Panc1 (cell line): ENCODE measurements around the gene LMOD1. TPM values are rescaled to one million over a fixed set of nuclear protein-coding genes. Genes with fewer than 3 reads are reported as not detected.
"Not testable (repeated sequence)": the region's sequence is repeated elsewhere in the genome, so short reads cannot be mapped to it uniquely, and the experiment has no call there.

ENCODE experiments used
- ATAC-seq: fragments of 200-7000 bp; cut with Tn5 transposase; 2 replicates; pipeline ENCODE4 v1.9.1; 2020; ENCODE audit warnings: mild to moderate bottlenecking, moderate library complexity
- BruUV-seq: library from RNA; stranded (reverse); fragments of 400-500 nt; replicated peaks from 2 replicates; lab custom pipeline; 2021; lab: Mats Ljungman, UMichigan
- CTCF ChIA-PET: fragments of 300-600 bp; sonication (Branson Sonifier 250); formaldehyde crosslinking; loops from one replicate; lab custom pipeline; 2022; ENCODE audit warnings: antibody characterized with exemption; lab: Charles Lee
- POLR2A ChIA-PET: fragments of 300-600 bp; sonication (Branson Sonifier 250); formaldehyde crosslinking; loops from one replicate; lab custom pipeline; 2022; ENCODE audit warnings: antibody characterized with exemption; lab: Charles Lee
- DNase-seq: peaks from one replicate; pipeline ENCODE4 v3.0.0-alpha.2; 2010; ENCODE audit warnings: low read depth, low spot score
- H3K27ac ChIP-seq: 2 replicates; pipeline ENCODE4 v1.5.1; 2011; ENCODE audit warnings: mild to moderate bottlenecking, low read length, inconsistent platforms
- H3K27me3 ChIP-seq: fragments of 200-500 bp; sonication (Bioruptor generic); 2 replicates; pipeline ENCODE4 v1.6.0; 2014; ENCODE audit warnings: low read length, inconsistent platforms; ENCODE audit not compliant: control insufficient read depth, insufficient read depth
- H3K36me3 ChIP-seq: fragments of 200-500 bp; sonication (Bioruptor generic); 2 replicates; pipeline ENCODE4 v1.5.1; 2014; ENCODE audit warnings: inconsistent platforms, mild to moderate bottlenecking, low read length, moderate library complexity; ENCODE audit not compliant: control insufficient read depth, insufficient read depth
- H3K4me1 ChIP-seq: 2 replicates; pipeline ENCODE4 v1.5.1; 2011; ENCODE audit warnings: inconsistent platforms, mild to moderate bottlenecking, low read length, moderate library complexity; ENCODE audit not compliant: control insufficient read depth, insufficient read depth
- H3K4me3 ChIP-seq, 2 experiments: 2 replicates each; pipeline ENCODE4 v1.5.1; 2011 to 2012; ENCODE audit warnings: low read depth in 2 of 2, low read length in 2 of 2, mild to moderate bottlenecking in 2 of 2, inconsistent platforms in 1 of 2, moderate library complexity in 1 of 2
- H3K9me3 ChIP-seq: fragments of 200-500 bp; sonication (Bioruptor generic); 2 replicates; pipeline ENCODE4 v1.5.1; 2014; ENCODE audit warnings: low read depth, mild to moderate bottlenecking, inconsistent platforms, low read length, moderate library complexity; ENCODE audit not compliant: control insufficient read depth, insufficient read depth
- POLR2AphosphoS5 ChIP-seq: IDR thresholded peaks from 2 replicates; pipeline ENCODE4 v1.6.1; 2012; ENCODE audit warnings: mild to moderate bottlenecking, low read depth, low read length, moderate library complexity
- REST ChIP-seq, 2 experiments: IDR thresholded peaks; 2 replicates each; pipeline ENCODE4 v1.6.1; 2011 to 2012; ENCODE audit warnings: low read depth in 2 of 2, control low read depth in 1 of 2, low read length in 1 of 2, mild to moderate bottlenecking in 1 of 2, moderate library complexity in 1 of 2; ENCODE audit not compliant: insufficient read depth in 1 of 2
- SIN3A ChIP-seq: IDR thresholded peaks from 2 replicates; pipeline ENCODE4 v1.6.1; 2012; ENCODE audit warnings: low read depth, mild to moderate bottlenecking, low read length, moderate library complexity, borderline replicate concordance; ENCODE audit not compliant: insufficient read depth
- TCF7L2 ChIP-seq: IDR thresholded peaks from 2 replicates; pipeline ENCODE4 v1.6.1; 2011; ENCODE audit warnings: mild to moderate bottlenecking, low read depth, low read length, inconsistent platforms
- in situ Hi-C: cut with HindIII; loops from 2 replicates; pipeline ENCODE4 v1.10.0; 2016; ENCODE audit warnings: low sequenced_read_pairs, low pct_unique_long_range_greater_than_20kb
- intact Hi-C: fragments of 100-400 bp; cut with micrococcal nuclease; formaldehyde crosslinking; loops from one replicate; pipeline ENCODE4 v1.10.0; 2022; ENCODE audit not compliant: unreplicated experiment
- total RNA-seq: library from RNA; stranded (reverse); gene quantifications from one replicate; pipeline ENCODE4 v1.2.1, GENCODE V29; 2021; ENCODE audit not compliant: unreplicated experiment
- TF ChIP-seq, protein P1 (sequence below): fragments of 450-650 bp; IDR thresholded peaks from 2 replicates; pipeline ENCODE4 v1.5.1; 2017; ENCODE audit warnings: mild to moderate bottlenecking

Gene LMOD1
- total RNA-seq, 1 experiment from 2014 or later: 0.13 TPM

GRCh38 chr1:201966171-201966570 lies 19.8 kb upstream of the LMOD1 start:
- ATAC-seq (no peak), DNase-seq (no peak)
- no TSS peak for BruUV-seq
- intact Hi-C loops: no loop called here
- no peak overlapping the region for H3K27ac ChIP-seq
- no peak for TF ChIP-seq POLR2AphosphoS5
- TF ChIP-seq, protein P1, sequence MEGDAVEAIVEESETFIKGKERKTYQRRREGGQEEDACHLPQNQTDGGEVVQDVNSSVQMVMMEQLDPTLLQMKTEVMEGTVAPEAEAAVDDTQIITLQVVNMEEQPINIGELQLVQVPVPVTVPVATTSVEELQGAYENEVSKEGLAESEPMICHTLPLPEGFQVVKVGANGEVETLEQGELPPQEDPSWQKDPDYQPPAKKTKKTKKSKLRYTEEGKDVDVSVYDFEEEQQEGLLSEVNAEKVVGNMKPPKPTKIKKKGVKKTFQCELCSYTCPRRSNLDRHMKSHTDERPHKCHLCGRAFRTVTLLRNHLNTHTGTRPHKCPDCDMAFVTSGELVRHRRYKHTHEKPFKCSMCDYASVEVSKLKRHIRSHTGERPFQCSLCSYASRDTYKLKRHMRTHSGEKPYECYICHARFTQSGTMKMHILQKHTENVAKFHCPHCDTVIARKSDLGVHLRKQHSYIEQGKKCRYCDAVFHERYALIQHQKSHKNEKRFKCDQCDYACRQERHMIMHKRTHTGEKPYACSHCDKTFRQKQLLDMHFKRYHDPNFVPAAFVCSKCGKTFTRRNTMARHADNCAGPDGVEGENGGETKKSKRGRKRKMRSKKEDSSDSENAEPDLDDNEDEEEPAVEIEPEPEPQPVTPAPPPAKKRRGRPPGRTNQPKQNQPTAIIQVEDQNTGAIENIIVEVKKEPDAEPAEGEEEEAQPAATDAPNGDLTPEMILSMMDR: no peak
- no peaks in the 10 kb centered on the region for H3K27me3 ChIP-seq
- in situ Hi-C loops: no loop called here
- H3K36me3 ChIP-seq: peaks cover 27% of the 10 kb centered on the region
- no peaks in the 10 kb centered on the region for H3K9me3 ChIP-seq
- ChIA-PET CTCF (interaction anchor here (0.6 kb wide), 1 partner anchor 1900 kb away, joined by 4 read pairs; no protein-coding TSS in a partner anchor), POLR2A (no interaction called here)
- H3K4me3 ChIP-seq: no peak overlapping the region
- H3K4me1 ChIP-seq: no peaks in the 10 kb centered on the region

DNA sequence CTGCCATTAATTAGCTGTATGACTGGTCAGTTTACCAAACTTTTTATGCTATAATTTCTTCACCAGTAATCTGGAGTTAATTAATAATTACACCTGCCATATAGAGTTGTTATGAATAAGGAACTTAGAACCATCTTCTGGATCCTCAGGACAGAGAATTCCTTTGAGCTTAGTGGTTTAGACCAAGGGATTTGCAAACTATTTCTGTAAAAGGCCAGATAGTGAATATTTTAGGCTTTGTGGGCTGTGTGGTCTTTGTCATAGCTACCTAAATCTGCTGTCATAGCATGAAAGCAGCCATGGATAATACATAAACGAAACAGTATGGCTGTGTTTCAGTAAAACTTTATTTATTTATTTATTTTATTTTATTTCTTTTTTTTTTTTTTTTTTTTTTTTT lies 17.9 kb upstream of the LMOD1 start:
- in situ Hi-C loops (no loop called here), intact Hi-C loops (no loop called here)
- CTCF ChIA-PET: interaction anchor here (0.6 to 0.7 kb wide), 2 partner anchors 23 to 82 kb away, joined by 4 to 8 read pairs; no protein-coding TSS in a partner anchor
- ATAC-seq: no peak
- DNase-seq: no peak
- H3K4me1 ChIP-seq: no peaks in the 10 kb centered on the region
- peaks cover 20% of the 10 kb centered on the region for H3K36me3 ChIP-seq
- TF ChIP-seq REST (IDR thresholded peaks at IDR 0.05; ENCODE audit: insufficient read depth in 1 of 2, low read depth in 2 of 2, low read length in 1 of 2) (no peak), SIN3A (no peak), TCF7L2 (no peak), POLR2AphosphoS5 (no peak)
- TF ChIP-seq, protein P1: no peak
- H3K27ac ChIP-seq: no peak overlapping the region
- no peaks in the 10 kb centered on the region for H3K27me3 ChIP-seq
- no peaks in the 10 kb centered on the region for H3K9me3 ChIP-seq
- no TSS peak for BruUV-seq
- POLR2A ChIA-PET: interaction anchor here (0.6 to 1.0 kb wide), 4 partner anchors 9 to 105 kb away, joined by 3 to 7 read pairs (median 4); partner anchors contain the start of gene TIMM17A
- no peak overlapping the region for H3K4me3 ChIP-seq

GRCh38 chr1:201962382-201962781 lies 16.0 kb upstream of the LMOD1 start:
- ATAC-seq, H3K27ac ChIP-seq, H3K9me3 ChIP-seq, BruUV-seq, H3K4me1 ChIP-seq, POLR2A ChIA-PET, CTCF ChIA-PET, intact Hi-C loops, in situ Hi-C loops, DNase-seq, H3K27me3 ChIP-seq, H3K4me3 ChIP-seq: not testable (repeated sequence)
- peaks cover 22% of the 10 kb centered on the region for H3K36me3 ChIP-seq
